ENCODE measurements around the gene PCDH12.
"Not testable (repeated sequence)": the region's sequence is repeated elsewhere in the genome, so short reads cannot be mapped to it uniquely, and the experiment has no call there.

The PCDH12 gene

GRCh38 chr5:141935538-141935937, 22.5 kb downstream of the PCDH12 start:
- no peak for DNase-seq (ENCODE audit: low read depth)

- no peak for DNase-seq (ENCODE audit: low read depth)
Observed at GRCh38 chr5:141934099-141934844, 23.7 kb downstream of the PCDH12 start.

- no peak for DNase-seq (ENCODE audit: low read depth)
Observed at GRCh38 chr5:141933151-141933550, 24.9 kb downstream of the PCDH12 start.

GRCh38 chr5:141931694-141932093, 26.3 kb downstream of the PCDH12 start:
- no peak for DNase-seq (ENCODE audit: low read depth)

- no peak for DNase-seq (ENCODE audit: low read depth)
Observed at GRCh38 chr5:141929398-141930058, 28.5 kb downstream of the PCDH12 start.

GRCh38 chr5:141928051-141928450, 30.0 kb downstream of the PCDH12 start:
- no peak for DNase-seq (ENCODE audit: low read depth)

GRCh38 chr5:141926434-141926833, 31.6 kb downstream of the PCDH12 start:
- DNase-seq (ENCODE audit: low read depth): no peak

GRCh38 chr5:141923448-141924313, 34.3 kb downstream of the PCDH12 start, which contains the start of gene DELE1:
TSS of gene DELE1 (plus strand) at chr5:141923871. CDS start at chr5:141923942, 71 bp downstream.
- peak; percentile 94 for DNase-seq (ENCODE audit: low read depth)

GRCh38 chr5:141922827-141923447, 35.1 kb downstream of the PCDH12 start:
- not testable (repeated sequence) for DNase-seq (ENCODE audit: low read depth)

- DNase-seq (ENCODE audit: low read depth): no peak
Observed at GRCh38 chr5:141920771-141921170, 37.2 kb downstream of the PCDH12 start.

GRCh38 chr5:141919218-141920119, 38.5 kb downstream of the PCDH12 start:
- DNase-seq (ENCODE audit: low read depth): no peak

- no peak for DNase-seq (ENCODE audit: low read depth)
Observed at GRCh38 chr5:141917760-141918159, 40.2 kb downstream of the PCDH12 start.

GRCh38 chr5:141916522-141916921, 41.5 kb downstream of the PCDH12 start:
- DNase-seq (ENCODE audit: low read depth): no peak

GRCh38 chr5:141915881-141916336, 42.1 kb downstream of the PCDH12 start:
- DNase-seq (ENCODE audit: low read depth): no peak

- DNase-seq (ENCODE audit: low read depth): no peak
Observed at GRCh38 chr5:141914797-141915196, 43.2 kb downstream of the PCDH12 start.

GRCh38 chr5:141914199-141914743, 43.7 kb downstream of the PCDH12 start:
- peak; percentile 27 for DNase-seq (ENCODE audit: low read depth)

- DNase-seq (ENCODE audit: low read depth): no peak
Observed at GRCh38 chr5:141913560-141914198, 44.3 kb downstream of the PCDH12 start.

GRCh38 chr5:141910271-141910673, 47.7 kb downstream of the PCDH12 start:
- DNase-seq (ENCODE audit: low read depth): no peak

- no peak for DNase-seq (ENCODE audit: low read depth)
Observed at GRCh38 chr5:141909212-141909611, 48.8 kb downstream of the PCDH12 start.

- no peak for DNase-seq (ENCODE audit: low read depth)
Observed at GRCh38 chr5:141908796-141909195, 49.2 kb downstream of the PCDH12 start.

Data from activated T-cell treated with anti-CD3 and anti-CD28 coated beads for 48 hours (primary cell).